Activated T-cell treated with anti-CD3 and anti-CD28 coated beads, Interleukin-2, amount 50 U/mL, for 24 hours (primary cell): Measurements from ENCODE around the gene TNFRSF6B.

Source experiments
- DNase-seq: peaks from one replicate; pipeline ENCODE4 v3.0.0-alpha.2; 2020
- H3K27ac Mint-ChIP-seq: 2 replicates; pipeline ENCODE4 v1.8.0; 2020; ENCODE audit warnings: mild to moderate bottlenecking, mixed read lengths
- H3K27me3 Mint-ChIP-seq: 2 replicates; pipeline ENCODE4 v1.8.0; 2020; ENCODE audit warnings: mixed read lengths
- H3K36me3 Mint-ChIP-seq: 2 replicates; pipeline ENCODE4 v1.8.0; 2020; ENCODE audit warnings: low read depth, mixed read lengths
- H3K4me1 Mint-ChIP-seq: 2 replicates; pipeline ENCODE4 v1.8.0; 2020; ENCODE audit warnings: low read depth, mixed read lengths
- H3K4me3 Mint-ChIP-seq: 2 replicates; pipeline ENCODE4 v1.8.0; 2020; ENCODE audit warnings: mild to moderate bottlenecking, moderate library complexity, mixed read lengths
- H3K9me3 Mint-ChIP-seq: 2 replicates; pipeline ENCODE4 v1.8.0; 2020; ENCODE audit warnings: mixed read lengths

TNFRSF6B gene

GRCh38 chr20:63694584-63695423 lies 1.6 kb upstream of the TNFRSF6B start:
- DNase-seq: no peak
- Mint-ChIP-seq H3K4me1 (peaks cover 38% of the 10 kb centered on the region), H3K36me3 (peaks cover 59% of the 10 kb centered on the region), H3K27me3 (no peaks in the 10 kb centered on the region), H3K9me3 (no peaks in the 10 kb centered on the region), H3K4me3 (no peak overlapping the region), H3K27ac (peak overlapping the region; percentile 68)

DNA sequence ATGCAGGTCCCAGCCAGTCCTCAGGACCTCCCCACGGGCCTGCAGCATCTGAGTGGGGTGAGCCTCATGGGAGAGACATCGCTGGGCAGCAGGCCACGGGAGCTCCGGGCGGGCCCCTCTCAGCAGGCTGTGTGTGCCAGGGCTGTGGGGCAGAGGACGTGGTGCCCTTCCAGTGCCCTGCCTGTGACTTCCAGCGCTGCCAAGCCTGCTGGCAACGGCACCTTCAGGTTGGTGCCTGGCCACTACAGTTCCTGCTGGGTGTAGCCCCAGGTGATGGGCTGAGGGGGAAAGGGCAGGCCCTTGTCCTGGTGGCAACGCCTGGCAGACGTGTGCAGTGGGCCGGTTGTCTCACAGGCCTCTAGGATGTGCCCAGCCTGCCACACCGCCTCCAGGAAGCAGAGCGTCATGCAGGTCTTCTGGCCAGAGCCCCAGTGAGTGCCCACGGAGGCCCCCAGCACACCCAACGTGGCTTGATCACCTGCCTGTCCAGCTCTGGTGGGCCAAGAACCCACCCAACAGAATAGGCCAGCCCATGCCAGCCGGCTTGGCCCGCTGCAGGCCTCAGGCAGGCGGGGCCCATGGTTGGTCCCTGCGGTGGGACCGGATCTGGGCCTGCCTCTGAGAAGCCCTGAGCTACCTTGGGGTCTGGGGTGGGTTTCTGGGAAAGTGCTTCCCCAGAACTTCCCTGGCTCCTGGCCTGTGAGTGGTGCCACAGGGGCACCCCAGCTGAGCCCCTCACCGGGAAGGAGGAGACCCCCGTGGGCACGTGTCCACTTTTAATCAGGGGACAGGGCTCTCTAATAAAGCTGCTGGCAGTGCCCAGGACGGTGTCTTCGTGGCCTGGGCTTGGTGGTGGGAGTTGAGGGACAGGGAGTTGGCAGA lies 787 bp upstream of the TNFRSF6B start:
- Mint-ChIP-seq H3K36me3 (peaks cover 63% of the 10 kb centered on the region), H3K27ac (peak overlapping the region; percentile 71), H3K27me3 (no peaks in the 10 kb centered on the region), H3K4me1 (peaks cover 43% of the 10 kb centered on the region), H3K4me3 (no peak overlapping the region), H3K9me3 (no peaks in the 10 kb centered on the region)
- no peak for DNase-seq

- Mint-ChIP-seq H3K9me3 (no peaks in the 10 kb centered on the region), H3K4me3 (no peak overlapping the region), H3K27ac (peak overlapping the region; percentile 71)
Observed at GRCh38 chr20:63696306-63696627, 185 bp upstream of the TNFRSF6B start.

GRCh38 chr20:63697357-63697867 lies 960 bp downstream of the TNFRSF6B start:
- H3K27ac Mint-ChIP-seq: peak overlapping the region; percentile 73

More at GRCh38 chr20:63696306-63696627, 185 bp upstream of the TNFRSF6B start:
- Mint-ChIP-seq H3K36me3 (peaks cover 61% of the 10 kb centered on the region), H3K27me3 (no peaks in the 10 kb centered on the region), H3K4me1 (peaks cover 45% of the 10 kb centered on the region)
- DNase-seq: no peak

GRCh38 chr20:63697868-63698545 lies 1.6 kb downstream of the TNFRSF6B start:
- Mint-ChIP-seq H3K4me3 (no peak overlapping the region), H3K36me3 (peaks cover 56% of the 10 kb centered on the region), H3K9me3 (no peaks in the 10 kb centered on the region), H3K27ac (peak overlapping the region; percentile 73), H3K27me3 (no peaks in the 10 kb centered on the region), H3K4me1 (peaks cover 49% of the 10 kb centered on the region)
- DNase-seq: no peak

More at GRCh38 chr20:63697357-63697867, 960 bp downstream of the TNFRSF6B start:
- Mint-ChIP-seq H3K27me3 (no peaks in the 10 kb centered on the region), H3K4me3 (no peak overlapping the region), H3K4me1 (peaks cover 49% of the 10 kb centered on the region), H3K36me3 (peaks cover 57% of the 10 kb centered on the region), H3K9me3 (no peaks in the 10 kb centered on the region)
- peak; percentile 53 for DNase-seq

GRCh38 chr20:63698739-63699465 lies 2.5 kb downstream of the TNFRSF6B start:
- Mint-ChIP-seq H3K9me3 (no peaks in the 10 kb centered on the region), H3K4me1 (peaks cover 46% of the 10 kb centered on the region), H3K4me3 (peak overlapping the region; percentile 27), H3K36me3 (peaks cover 59% of the 10 kb centered on the region), H3K27me3 (no peaks in the 10 kb centered on the region), H3K27ac (peak overlapping the region; percentile 91)
- DNase-seq: peak; percentile 76

DNA sequence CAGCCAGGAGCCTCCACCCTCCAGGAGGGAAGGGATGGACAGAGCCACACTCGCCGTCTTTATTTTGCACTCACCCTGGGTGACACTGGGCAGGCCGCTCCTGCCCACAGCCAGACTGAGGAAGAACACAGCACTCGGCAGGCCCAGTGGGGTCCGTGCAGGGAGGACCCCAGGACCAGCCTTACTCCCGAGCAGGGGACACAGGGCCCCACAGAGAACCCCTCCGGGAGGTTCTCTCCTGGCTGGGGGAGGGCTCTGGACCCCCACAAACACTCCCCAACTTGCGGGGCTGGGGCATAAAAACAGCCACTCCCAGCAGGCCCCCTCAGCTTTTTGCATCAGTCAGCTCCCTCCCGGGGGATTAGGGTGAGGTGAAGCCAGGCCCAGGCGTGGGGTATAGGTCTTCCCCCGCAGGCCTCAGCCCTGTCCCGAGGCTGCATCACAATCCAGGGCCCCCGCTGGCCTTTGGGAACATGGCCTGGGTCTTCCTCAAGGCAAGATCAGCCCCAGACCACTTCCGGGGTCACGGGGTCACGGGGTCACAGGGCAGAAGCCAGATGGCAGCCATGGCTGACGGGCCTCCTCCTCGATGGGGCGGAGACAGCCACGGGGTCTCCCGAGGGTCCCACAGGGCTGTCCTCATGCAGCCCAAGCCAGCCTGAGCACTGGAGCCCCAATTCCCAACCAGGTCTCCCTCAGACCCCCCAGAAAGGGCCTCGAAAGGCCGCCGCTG lies 3.2 kb downstream of the TNFRSF6B start:
- H3K36me3 Mint-ChIP-seq: peaks cover 59% of the 10 kb centered on the region
- no peak for DNase-seq
- no peaks in the 10 kb centered on the region for H3K9me3 Mint-ChIP-seq
- H3K27ac Mint-ChIP-seq: peak overlapping the region; percentile 91
- no peaks in the 10 kb centered on the region for H3K27me3 Mint-ChIP-seq
- peak overlapping the region; percentile 27 for H3K4me3 Mint-ChIP-seq
- peaks cover 46% of the 10 kb centered on the region for H3K4me1 Mint-ChIP-seq

- Mint-ChIP-seq H3K27ac (peak overlapping the region; percentile 72), H3K36me3 (peaks cover 59% of the 10 kb centered on the region), H3K9me3 (no peaks in the 10 kb centered on the region), H3K27me3 (no peaks in the 10 kb centered on the region), H3K4me1 (peaks cover 47% of the 10 kb centered on the region), H3K4me3 (no peak overlapping the region)
- DNase-seq: no peak
Observed at GRCh38 chr20:63700199-63701050, 4.0 kb downstream of the TNFRSF6B start.

- Mint-ChIP-seq H3K27ac (peak overlapping the region; percentile 57), H3K4me3 (no peak overlapping the region), H3K4me1 (peaks cover 50% of the 10 kb centered on the region), H3K9me3 (no peaks in the 10 kb centered on the region), H3K36me3 (peaks cover 61% of the 10 kb centered on the region), H3K27me3 (no peaks in the 10 kb centered on the region)
- no peak for DNase-seq
Observed at GRCh38 chr20:63701051-63701328, 4.5 kb downstream of the TNFRSF6B start.

- Mint-ChIP-seq H3K27me3 (no peaks in the 10 kb centered on the region), H3K36me3 (peaks cover 62% of the 10 kb centered on the region), H3K4me3 (no peak overlapping the region), H3K4me1 (peaks cover 52% of the 10 kb centered on the region), H3K9me3 (no peaks in the 10 kb centered on the region), H3K27ac (peak overlapping the region; percentile 57)
- DNase-seq: no peak
Observed at GRCh38 chr20:63701329-63702035, 5.0 kb downstream of the TNFRSF6B start.

DNA sequence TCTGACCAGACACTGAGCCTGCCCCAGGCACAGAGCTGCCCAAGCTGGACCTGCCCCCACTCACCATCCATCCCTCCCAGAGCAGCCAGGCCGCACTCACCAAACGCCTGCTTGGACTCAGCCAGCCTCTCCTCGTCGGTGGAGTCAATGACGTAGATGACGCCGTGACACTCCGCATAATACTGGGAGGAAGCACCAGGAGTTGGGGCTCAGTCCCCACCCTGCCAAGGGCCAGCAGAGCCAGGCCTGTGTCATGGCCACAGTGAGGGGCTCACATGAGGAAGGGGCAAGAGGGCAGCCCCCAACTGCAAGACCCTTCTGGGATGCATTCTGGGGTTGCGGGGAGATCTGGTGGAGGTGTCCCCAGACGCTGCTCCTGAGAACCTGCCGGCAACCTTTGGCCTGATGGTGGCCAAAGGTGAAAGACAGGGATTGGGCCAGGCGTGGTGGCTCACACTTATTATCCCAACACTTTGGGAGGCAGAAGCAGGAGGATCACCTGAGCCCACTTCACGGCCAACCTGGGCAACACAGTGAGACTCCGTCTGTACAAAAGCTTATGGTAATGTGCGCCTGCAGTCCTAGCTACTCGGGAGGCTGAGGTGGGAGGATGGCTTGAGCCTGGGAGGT lies 5.7 kb downstream of the TNFRSF6B start:
- no peak for DNase-seq
- Mint-ChIP-seq H3K9me3 (no peaks in the 10 kb centered on the region), H3K27ac (peak overlapping the region; percentile 69)

More for the DNA sequence above, 5.7 kb downstream of the TNFRSF6B start:
- Mint-ChIP-seq H3K27me3 (no peaks in the 10 kb centered on the region), H3K36me3 (peaks cover 69% of the 10 kb centered on the region), H3K4me3 (no peak overlapping the region), H3K4me1 (peaks cover 50% of the 10 kb centered on the region)
